Measurements from ENCODE around the gene BDKRB1. TPM values are rescaled to one million over a fixed set of nuclear protein-coding genes. Genes with fewer than 3 reads are reported as not detected.

BDKRB1 gene
- total and polyA plus RNA-seq, 9 of the 15 experiments (the other 6 are each of a cell fraction or from before 2014, with no cell fraction given) = 0.06 to 0.23 (median 0.09) TPM; not detected in 1

- TF ChIP-seq USF2 (CRISPR knock-in tag; IDR thresholded peaks at IDR 0.05) (no peak), ZNF311 (CRISPR knock-in tag; IDR thresholded peaks at IDR 0.05) (no peak), ZNF133 (CRISPR knock-in tag; IDR thresholded peaks at IDR 0.05) (no peak), ZNF121 (CRISPR knock-in tag; conservative IDR thresholded peaks at IDR 0.05) (no peak), MYNN (IDR thresholded peaks at IDR 0.05) (no peak), MYNN (CRISPR knock-in tag; IDR thresholded peaks at IDR 0.05) (no peak), NR4A1 (CRISPR knock-in tag; IDR thresholded peaks at IDR 0.05) (no peak), NR4A1 (tag; IDR thresholded peaks at IDR 0.05) (no peak)
- no peaks in the 10 kb centered on the region for H4K20me1 ChIP-seq (replicated peaks; ENCODE audit: control insufficient read depth, insufficient read depth, low read length)
- peaks cover 0 to 4% of the 10 kb centered on the region in 2 experiments; a peak in 2 of 5 replicates for H3K4me1 ChIP-seq (replicated peaks in 1 of 2; ENCODE audit: control insufficient read depth in 2 of 2, insufficient read depth in 2 of 2, low read length in 2 of 2)
- intact Hi-C loops (cut with micrococcal nuclease) = no loop called here
- ATAC-seq (no peak), FAIRE-seq (no peak), DNase-seq (ENCODE audit: extremely low read depth in 1 of 4, low spot score in 3 of 4) (no peak)
- no peaks in the 10 kb centered on the region for H3K36me3 ChIP-seq (ENCODE audit: control insufficient read depth, insufficient read depth, low read length)
- H2AFZ ChIP-seq (ENCODE audit: low read depth, low read length) = no peak overlapping the region
- H3K4me2 ChIP-seq (ENCODE audit: insufficient read depth, low read length) = no peak overlapping the region
- ChIA-PET POLR2A (interaction anchor here (0.6 kb wide), 1 partner anchor 8 kb away, joined by 6 read pairs; no protein-coding TSS in a partner anchor), CTCF (ENCODE audit: low intra/inter-chr PET ratio) (no interaction called here)
- no peaks in the 10 kb centered on the region for H3K9me1 ChIP-seq (ENCODE audit: control insufficient read depth, insufficient read depth, low read length)
- BruUV-seq (replicated peaks) = no TSS peak
- in situ Hi-C loops (cut with MboI) = loop anchor here (10.0 to 25.0 kb wide), 2 partner anchors 146 to 699 kb away; no protein-coding TSS in a partner anchor
- H3K79me2 ChIP-seq (ENCODE audit: control insufficient read depth, insufficient read depth, low read length) = no peaks in the 10 kb centered on the region
- peaks cover 11 to 25% of the 10 kb centered on the region in 2 experiments; a peak in 4 of 5 replicates for H3K27me3 ChIP-seq (ENCODE audit: control insufficient read depth in 2 of 2, insufficient read depth in 2 of 2, low read length in 2 of 2)
- no peaks in the 10 kb centered on the region for H3K9me3 ChIP-seq (replicated peaks; ENCODE audit: control insufficient read depth, insufficient read depth, low read depth, low read length)
- no peak overlapping the region for H3K27ac ChIP-seq (ENCODE audit: extremely low read depth, low read depth, low read length)
- no peak overlapping the region for H3K9ac ChIP-seq (ENCODE audit: insufficient read depth in 1 of 2, low read depth in 2 of 2, low read length in 2 of 2)
- 0% methylated on average over 5 of the region's 5 CpGs for WGBS (ENCODE audit: insufficient coverage, low coverage, missing lambda C conversion rate)
- H3K4me3 ChIP-seq = no peak overlapping the region
Observed at GRCh38 chr14:96261053-96261452, 5.0 kb downstream of the BDKRB1 start.
